ENCODE results near the gene SLC9A2. TPM values are rescaled to one million over a fixed set of nuclear protein-coding genes. Genes with fewer than 3 reads are reported as not detected.

SLC9A2 gene
- total RNA-seq: 0.15 TPM
- long read RNA-seq: 0 reads

DNA sequence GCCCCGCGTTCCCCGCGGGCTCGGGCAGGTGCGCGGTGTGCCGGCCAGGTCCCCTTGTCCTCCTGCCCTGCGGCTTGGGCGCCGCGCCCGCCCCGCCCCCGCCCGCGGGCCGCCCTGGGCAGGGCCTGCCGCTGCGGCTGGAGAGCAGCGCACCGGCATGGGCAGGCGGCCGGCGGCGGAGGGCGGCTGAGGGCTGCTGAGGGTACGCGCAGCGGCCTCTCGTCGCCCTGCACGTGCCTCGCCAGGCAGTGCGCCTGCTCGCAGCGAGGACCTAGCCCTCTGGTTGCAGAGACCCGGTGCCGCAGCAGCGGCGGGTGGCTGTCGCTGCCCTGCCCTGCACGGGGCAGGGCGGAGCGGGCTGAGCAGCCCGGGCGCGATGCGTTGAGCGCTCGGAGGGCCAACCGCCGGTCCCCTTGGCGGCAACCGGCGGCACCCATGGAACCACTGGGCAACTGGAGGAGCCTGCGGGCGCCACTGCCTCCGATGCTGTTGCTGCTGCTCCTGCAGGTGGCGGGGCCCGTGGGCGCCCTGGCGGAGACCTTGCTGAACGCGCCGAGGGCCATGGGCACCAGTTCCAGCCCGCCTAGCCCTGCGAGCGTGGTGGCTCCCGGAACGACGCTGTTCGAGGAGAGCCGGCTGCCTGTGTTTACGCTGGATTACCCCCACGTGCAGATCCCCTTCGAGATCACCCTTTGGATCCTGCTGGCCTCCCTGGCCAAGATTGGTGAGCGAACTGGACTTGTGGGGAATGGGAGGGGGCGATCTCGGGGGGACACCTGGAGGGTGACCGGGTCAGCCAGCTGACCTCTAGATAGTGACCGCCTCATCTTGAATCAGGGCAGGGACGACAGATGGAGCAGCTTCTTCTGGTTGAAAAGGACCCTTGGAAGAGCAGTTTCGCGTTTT is at the start of gene SLC9A2:
Gene SLC9A2, plus strand, starts transcription at position 140 of the 906 bp plus-strand sequence. Its CDS starts 296 bp downstream, at position 436.
- intact Hi-C loops (cut with micrococcal nuclease): no loop called here
- peak; percentile 83 for ATAC-seq
- DNase-seq: no peak

GRCh38 chr2:102575888-102576287 is 43.5 kb upstream of the SLC9A2 start:
- DNase-seq (no peak), ATAC-seq (no peak)
- intact Hi-C loops (cut with micrococcal nuclease): no loop called here

- ATAC-seq: no peak
- intact Hi-C loops (cut with micrococcal nuclease): no loop called here
- DNase-seq: no peak
These were observed 41.0 kb upstream of the SLC9A2 start for GRCh38 chr2:102578376-102578775.

DNA sequence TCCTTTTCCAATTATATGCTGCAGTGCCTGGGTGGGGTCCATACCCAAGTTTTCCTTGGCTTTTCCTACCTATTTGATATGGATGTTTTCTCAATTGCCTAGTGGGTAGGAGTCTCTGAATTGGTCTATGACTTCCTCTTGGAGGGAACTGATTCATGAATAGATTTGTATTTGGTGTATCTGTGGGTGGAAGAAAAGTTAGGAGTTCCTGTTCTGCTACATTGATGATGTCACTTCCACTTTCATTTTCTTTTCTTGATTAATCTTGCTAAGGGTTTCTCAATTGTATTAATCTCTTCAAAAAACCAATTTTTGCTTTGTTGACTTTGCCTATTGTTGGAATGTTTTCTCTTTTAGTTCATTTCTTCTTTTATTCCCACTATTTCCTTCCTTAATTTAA is 37.4 kb upstream of the SLC9A2 start:
- no peak for ATAC-seq
- DNase-seq: no peak
- intact Hi-C loops (cut with micrococcal nuclease): no loop called here

GRCh38 chr2:102582845-102583244 is 36.5 kb upstream of the SLC9A2 start:
- DNase-seq (no peak), ATAC-seq (no peak)
- intact Hi-C loops (cut with micrococcal nuclease): no loop called here

- DNase-seq (no peak), ATAC-seq (no peak)
- intact Hi-C loops (cut with micrococcal nuclease): no loop called here
These were observed 33.4 kb upstream of the SLC9A2 start for GRCh38 chr2:102585847-102586404.

GRCh38 chr2:102588213-102588939 is 31.0 kb upstream of the SLC9A2 start:
- intact Hi-C loops (cut with micrococcal nuclease): no loop called here
- no peak for DNase-seq

DNA sequence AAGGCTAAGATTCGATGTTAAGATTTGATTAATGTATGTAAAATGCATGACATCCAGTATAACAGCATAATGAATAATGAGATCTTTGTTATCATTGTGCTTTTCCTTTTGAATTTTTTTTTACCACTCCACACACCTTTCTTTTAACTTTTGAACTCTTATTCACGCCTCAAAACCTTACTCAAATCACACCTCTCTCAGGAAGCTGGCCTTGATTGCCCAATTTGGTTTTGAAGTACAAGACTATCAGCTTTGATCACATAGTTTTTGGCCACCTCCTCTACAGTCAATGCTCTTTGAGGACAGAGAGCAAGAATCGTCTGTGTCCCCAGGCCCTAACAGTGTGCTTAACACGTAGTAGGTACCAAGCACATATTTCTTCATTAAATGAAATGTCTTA is 29.9 kb upstream of the SLC9A2 start:
- DNase-seq: no peak
- intact Hi-C loops (cut with micrococcal nuclease): no loop called here
- ATAC-seq: no peak

More at GRCh38 chr2:102588213-102588939, 31.0 kb upstream of the SLC9A2 start:
- no peak for ATAC-seq

GRCh38 chr2:102591491-102592045 is 27.8 kb upstream of the SLC9A2 start:
- intact Hi-C loops (cut with micrococcal nuclease): no loop called here
- DNase-seq (no peak), ATAC-seq (no peak)

GRCh38 chr2:102592601-102593000 is 26.8 kb upstream of the SLC9A2 start:
- ATAC-seq (no peak), DNase-seq (no peak)
- intact Hi-C loops (cut with micrococcal nuclease): no loop called here

DNA sequence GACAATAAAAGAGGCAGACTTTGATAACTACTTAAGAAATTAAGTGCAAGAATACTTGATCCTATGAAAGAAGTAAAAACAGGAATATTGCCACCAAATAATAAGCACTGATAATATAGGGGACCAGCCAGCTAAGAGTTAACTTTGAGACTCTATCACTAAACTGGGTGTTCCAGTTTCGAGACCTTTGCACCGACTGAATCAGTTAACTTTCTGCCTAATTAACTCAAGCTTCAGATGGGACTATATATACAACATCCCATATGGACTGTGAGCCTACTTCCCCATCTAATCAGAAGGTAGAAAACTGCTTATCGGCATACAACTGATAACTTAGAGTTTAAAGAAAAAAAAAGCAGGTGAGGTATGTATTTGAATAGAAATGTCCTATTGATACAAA is 25.8 kb upstream of the SLC9A2 start:
- DNase-seq (no peak), ATAC-seq (no peak)
- intact Hi-C loops (cut with micrococcal nuclease): no loop called here

DNA sequence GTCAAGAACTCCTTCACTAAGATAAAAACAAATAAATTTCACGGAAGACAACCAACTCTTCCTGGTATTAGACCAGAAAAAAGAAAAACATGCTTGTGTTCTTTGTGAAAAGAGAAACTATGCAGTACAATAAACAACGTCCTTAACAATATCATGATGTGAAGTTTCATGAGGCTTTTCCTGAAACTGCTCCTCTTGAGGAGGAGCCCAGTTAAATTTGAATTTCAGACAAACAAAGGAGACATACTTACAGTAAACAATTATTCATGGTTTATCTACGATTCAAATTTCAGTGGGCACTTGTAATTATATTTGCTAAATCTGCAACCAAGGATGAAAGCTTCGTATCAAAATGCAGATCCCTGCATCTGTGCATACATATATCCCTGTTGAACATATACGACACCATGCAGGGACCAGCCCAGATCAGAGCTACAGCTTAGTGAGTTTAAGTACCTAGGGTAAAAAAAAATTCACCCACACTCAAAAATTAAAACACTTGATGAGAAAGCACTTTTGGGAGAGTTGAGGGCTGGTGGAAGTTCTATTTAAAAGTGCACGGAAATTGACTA is 24.8 kb upstream of the SLC9A2 start:
- DNase-seq (no peak), ATAC-seq (no peak)
- intact Hi-C loops (cut with micrococcal nuclease): no loop called here

DNA sequence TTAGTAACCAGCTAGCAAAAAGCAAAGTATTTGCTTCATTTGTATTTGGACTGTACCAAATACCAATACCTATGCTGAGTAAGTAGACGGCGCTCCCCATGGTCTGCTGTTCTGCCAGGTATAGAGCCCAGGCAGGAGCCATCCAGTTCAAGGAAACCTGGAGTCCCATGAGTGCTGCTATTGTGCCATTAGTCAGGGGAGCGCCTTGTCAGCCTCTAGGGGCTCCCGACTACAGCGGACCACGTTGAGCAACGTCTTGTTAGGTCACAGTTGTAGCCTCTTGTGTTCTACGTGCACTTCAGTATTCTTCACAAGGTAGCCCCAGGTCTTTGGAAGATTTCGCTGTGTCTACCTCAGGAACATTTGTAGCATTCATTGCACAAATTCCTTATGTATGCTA is 21.6 kb upstream of the SLC9A2 start:
- no peak for DNase-seq
- intact Hi-C loops (cut with micrococcal nuclease): no loop called here
- no peak for ATAC-seq

DNA sequence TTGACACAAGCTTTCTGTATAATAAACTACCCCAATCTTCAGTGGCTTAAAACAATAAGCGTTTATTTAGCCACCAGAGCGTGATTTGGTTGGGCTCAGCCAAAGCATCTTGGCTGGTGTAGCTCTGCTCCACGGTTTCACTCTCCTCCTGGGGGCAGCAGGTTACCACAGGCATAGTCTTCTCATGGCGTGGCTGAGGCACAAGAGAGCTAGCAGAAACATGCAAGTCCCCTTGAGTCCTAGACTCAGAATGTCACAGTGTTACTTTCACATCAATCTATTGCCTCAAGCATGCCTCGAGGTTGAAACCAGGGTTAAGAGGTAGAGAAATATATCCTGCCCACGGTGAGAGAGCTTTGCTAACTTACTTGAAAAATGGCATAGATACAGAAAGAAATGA is 19.9 kb upstream of the SLC9A2 start:
- DNase-seq (no peak), ATAC-seq (no peak)
- intact Hi-C loops (cut with micrococcal nuclease): no loop called here

GRCh38 chr2:102601730-102602129 is 17.6 kb upstream of the SLC9A2 start:
- intact Hi-C loops (cut with micrococcal nuclease): no loop called here
- ATAC-seq: no peak
- no peak for DNase-seq

GRCh38 chr2:102603904-102604303 is 15.4 kb upstream of the SLC9A2 start:
- intact Hi-C loops (cut with micrococcal nuclease): no loop called here
- no peak for DNase-seq
- no peak for ATAC-seq

DNA sequence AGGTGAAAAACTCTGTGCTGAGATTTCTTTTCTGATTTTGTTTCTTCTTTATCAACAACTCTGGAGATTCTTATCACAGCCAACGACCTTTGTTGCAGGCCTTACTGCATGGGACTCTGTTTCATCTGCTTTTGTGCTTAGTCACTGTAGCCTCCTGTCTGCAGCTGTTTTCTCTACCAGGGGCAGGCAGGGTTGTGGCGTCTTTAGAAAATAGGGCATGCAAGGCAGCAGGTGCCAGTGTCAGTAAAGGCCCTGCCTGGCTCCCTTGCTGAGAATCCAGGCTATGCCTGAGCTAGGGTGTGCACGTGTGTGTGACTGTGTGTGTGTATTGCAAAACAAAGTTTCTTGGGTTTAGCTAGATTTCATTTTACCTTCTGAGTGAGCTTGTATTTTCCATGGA is 14.6 kb upstream of the SLC9A2 start:
- DNase-seq (no peak), ATAC-seq (no peak)
- intact Hi-C loops (cut with micrococcal nuclease): no loop called here

GRCh38 chr2:102606353-102606752 is 13.0 kb upstream of the SLC9A2 start:
- ATAC-seq (no peak), DNase-seq (no peak)
- intact Hi-C loops (cut with micrococcal nuclease): no loop called here

DNA sequence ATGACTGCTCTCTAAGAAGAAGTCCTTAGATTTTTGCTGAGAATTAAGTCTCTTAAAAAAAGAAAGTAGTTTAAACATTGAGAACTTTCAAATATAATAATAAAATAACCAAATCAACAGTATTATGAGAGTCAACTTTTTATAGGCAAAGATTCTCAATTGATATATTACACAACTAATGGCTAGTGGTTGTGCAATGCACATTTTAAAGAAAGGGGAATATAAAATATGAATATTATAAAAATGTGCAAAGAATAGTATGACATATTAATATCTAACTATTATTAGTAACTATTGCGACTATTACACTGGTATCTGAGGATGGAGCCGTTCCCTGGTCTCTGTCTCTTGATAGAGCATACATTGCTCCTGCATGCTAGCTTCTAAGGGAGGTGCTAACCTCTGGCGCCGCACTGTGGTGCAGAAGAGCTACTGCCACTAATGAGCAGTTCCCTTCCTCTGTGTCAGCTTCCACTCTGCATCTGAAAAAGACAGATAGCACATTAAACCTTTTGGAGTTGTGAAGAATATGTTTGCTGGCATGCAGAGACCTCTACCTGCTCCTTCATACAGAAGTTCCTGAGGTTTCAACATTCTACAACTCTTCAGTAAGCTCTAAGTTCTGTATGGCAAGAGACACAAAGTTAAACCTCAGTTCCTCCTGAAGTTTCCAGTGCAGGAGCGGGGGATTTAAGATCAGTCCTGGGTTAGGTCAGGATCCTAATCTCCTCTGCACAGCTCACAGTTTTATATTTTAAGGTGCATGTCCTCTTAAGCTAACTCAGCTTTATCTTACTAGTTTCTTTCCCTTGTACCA is 3.5 kb upstream of the SLC9A2 start:
- intact Hi-C loops (cut with micrococcal nuclease): no loop called here
- DNase-seq: peak; percentile 61
- ATAC-seq: peak; percentile 73

All from left ventricle myocardium superior (tissue), 1 donor.